Activated T-cell treated with anti-CD3 and anti-CD28 coated beads for 1 hour (primary cell): ENCODE data around the gene C1orf174.

ENCODE experiments used
- DNase-seq: peaks from one replicate; pipeline ENCODE4 v3.0.0-alpha.2; 2020; ENCODE audit warnings: low read depth

C1orf174 gene

GRCh38 chr1:3909615-3910014 lies 9.5 kb upstream of the C1orf174 start:
- no peak for DNase-seq

GRCh38 chr1:3908886-3909517 lies 8.9 kb upstream of the C1orf174 start:
- DNase-seq = no peak

- DNase-seq = no peak
These were observed 7.6 kb upstream of the C1orf174 start for GRCh38 chr1:3907621-3908165.

GRCh38 chr1:3907031-3907534 lies 7.0 kb upstream of the C1orf174 start:
- no peak for DNase-seq

GRCh38 chr1:3906672-3907020 lies 6.6 kb upstream of the C1orf174 start:
- DNase-seq = no peak

- DNase-seq = no peak
These were observed 6.0 kb upstream of the C1orf174 start for GRCh38 chr1:3905953-3906671.

GRCh38 chr1:3905266-3905952 lies 5.3 kb upstream of the C1orf174 start:
- DNase-seq = no peak

- no peak for DNase-seq
These were observed 4.7 kb upstream of the C1orf174 start for GRCh38 chr1:3904843-3905185.

- no peak for DNase-seq
These were observed 4.2 kb upstream of the C1orf174 start for GRCh38 chr1:3904006-3904842.

GRCh38 chr1:3903141-3904005 lies 3.3 kb upstream of the C1orf174 start:
- DNase-seq = no peak

GRCh38 chr1:3902571-3903091 lies 2.6 kb upstream of the C1orf174 start:
- no peak for DNase-seq

- peak; percentile 26 for DNase-seq
These were observed 2.0 kb upstream of the C1orf174 start for GRCh38 chr1:3902111-3902511.

GRCh38 chr1:3900969-3901529 lies 977 bp upstream of the C1orf174 start:
- DNase-seq = peak; percentile 64

- DNase-seq = no peak
These were observed 320 bp downstream of the C1orf174 start for GRCh38 chr1:3899754-3900149.

GRCh38 chr1:3898994-3899753 lies 898 bp downstream of the C1orf174 start:
- DNase-seq = no peak

- DNase-seq = no peak
These were observed 1.7 kb downstream of the C1orf174 start for GRCh38 chr1:3898475-3898735.

GRCh38 chr1:3896396-3897000 lies 3.6 kb downstream of the C1orf174 start:
- DNase-seq = no peak

GRCh38 chr1:3895951-3896325 lies 4.1 kb downstream of the C1orf174 start:
- DNase-seq = no peak

GRCh38 chr1:3895279-3895950 lies 4.7 kb downstream of the C1orf174 start:
- no peak for DNase-seq
